Stimulated activated CD4-positive, alpha-beta T cell treated with anti-CD3 and anti-CD28 coated beads, Interleukin-15, amount 100 ng/mL, for 1 hour (primary cell): ENCODE data around the gene CUZD1.

Experiments
- DNase-seq, 2 donors: peaks; one replicate each; pipeline ENCODE4 v3.0.0-alpha.2; 2020; ENCODE audit warnings: low read depth in 1 of 2, low spot score in 1 of 2

The CUZD1 gene

DNA sequence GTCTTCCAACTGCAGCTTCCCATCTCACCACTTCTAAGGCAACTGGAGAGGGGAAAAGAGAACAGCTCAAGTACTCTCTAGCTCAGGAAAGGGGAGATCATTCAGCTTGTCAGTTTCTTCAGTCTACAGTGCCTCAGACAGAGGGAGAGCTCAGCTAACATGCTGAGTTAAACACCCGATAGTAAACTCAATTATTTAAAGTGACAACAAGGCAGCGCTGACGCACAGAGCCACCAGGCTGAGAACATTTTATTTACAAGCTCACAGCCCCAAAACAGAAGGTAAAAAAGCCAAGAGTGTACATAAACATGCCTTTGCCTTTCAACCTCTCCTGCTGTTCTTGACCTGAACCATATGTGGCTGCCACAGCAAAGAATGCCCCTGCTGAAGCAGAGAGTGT is 10.1 kb upstream of the CUZD1 start:
- no peak for DNase-seq

DNA sequence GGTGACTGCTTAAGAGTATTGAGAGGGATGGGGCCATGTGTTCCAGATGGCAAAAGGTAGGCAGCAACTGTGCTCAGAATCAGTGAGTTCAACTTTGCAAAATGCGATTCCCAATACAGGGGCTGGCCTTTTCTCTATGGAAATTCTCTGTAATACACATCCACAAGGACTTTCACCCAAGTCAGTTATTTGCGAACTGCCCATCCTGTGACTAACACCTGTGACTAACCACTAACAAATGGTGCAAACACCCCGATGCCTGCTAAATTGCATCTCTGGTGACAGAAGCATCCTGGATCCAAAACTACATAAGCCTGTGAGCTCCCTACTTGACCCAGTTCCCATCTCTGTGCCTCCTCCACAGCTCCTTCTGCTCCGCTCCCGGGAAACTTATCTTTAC is 9.0 kb upstream of the CUZD1 start:
- DNase-seq = no peak

DNA sequence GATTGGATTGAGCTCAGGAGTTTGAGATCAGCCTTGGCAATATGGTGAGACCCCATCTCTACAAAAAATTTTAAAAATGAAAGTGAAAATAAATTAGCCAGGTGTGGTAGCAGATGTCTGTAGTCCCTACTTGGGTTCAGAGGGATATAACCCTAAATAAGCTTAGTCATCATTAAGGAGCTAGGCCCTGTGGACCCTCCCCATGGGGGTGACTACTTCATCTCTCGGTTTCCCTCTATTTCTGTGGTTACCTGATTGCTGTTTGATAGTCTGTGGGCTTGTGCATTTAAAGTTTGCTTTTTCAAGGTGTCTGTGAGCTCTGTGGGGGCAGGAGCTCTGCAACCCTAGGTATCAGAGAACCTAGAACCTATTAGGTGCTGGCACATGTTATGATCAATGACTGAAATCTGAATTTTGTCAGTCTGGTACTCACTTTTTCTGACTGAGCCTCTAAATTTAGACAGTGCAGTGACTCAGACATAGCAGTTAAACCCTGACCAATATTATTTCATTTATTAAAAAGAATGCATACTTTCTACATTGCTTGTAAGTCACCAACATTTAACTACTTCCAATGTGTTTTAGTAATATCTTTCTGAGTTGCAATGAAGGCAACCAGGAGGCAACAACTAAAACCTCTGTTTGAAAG is 8.1 kb upstream of the CUZD1 start:
- DNase-seq = no peak

DNA sequence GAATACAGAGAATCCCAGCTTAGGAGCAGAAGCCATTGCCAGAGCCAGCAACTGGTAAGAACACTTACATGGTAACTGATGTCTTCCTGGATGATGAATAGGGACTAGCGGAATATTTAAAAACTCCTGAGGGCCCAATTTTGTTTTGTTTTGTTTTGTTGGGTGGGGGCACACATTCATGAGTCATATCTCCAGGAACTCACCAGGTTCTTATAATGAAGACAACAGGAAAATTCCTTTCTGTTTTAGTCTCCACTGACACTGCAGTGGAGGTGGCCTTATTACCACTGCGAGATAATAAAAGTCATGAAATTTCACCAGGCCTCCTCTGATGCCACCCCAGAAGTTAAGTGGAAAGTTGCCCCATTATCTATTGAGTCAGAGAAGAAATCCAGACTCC is 6.6 kb upstream of the CUZD1 start:
- no peak for DNase-seq

GRCh38 chr10:122850705-122851640 is 5.3 kb upstream of the CUZD1 start:
- DNase-seq = no peak

- DNase-seq = no peak
Observed at GRCh38 chr10:122849900-122850605, 4.4 kb upstream of the CUZD1 start.

GRCh38 chr10:122849090-122849489 is 3.4 kb upstream of the CUZD1 start:
- DNase-seq = no peak

- no peak for DNase-seq
Observed at GRCh38 chr10:122847782-122848604, 2.3 kb upstream of the CUZD1 start.

- no peak for DNase-seq
Observed at GRCh38 chr10:122844146-122844545, 1.5 kb downstream of the CUZD1 start.

DNA sequence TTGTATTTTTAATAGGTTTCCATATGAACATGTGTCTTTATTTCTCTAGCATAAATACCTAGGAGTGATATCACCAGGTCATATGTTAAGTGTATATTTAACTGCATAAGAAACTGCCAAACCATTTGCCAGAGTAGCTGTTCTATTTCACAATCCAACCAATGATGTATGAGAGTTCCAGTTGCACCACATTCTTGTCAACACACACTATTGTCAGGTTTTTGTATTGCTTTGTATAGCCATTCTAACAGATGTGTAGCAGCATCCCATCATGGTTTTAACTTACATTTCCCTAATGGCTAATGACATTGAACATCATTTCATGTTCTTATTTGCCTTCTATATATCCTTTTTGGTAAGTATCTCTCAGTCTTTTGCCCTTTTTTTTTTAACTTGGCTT is 4.1 kb downstream of the CUZD1 start:
- DNase-seq = no peak

DNA sequence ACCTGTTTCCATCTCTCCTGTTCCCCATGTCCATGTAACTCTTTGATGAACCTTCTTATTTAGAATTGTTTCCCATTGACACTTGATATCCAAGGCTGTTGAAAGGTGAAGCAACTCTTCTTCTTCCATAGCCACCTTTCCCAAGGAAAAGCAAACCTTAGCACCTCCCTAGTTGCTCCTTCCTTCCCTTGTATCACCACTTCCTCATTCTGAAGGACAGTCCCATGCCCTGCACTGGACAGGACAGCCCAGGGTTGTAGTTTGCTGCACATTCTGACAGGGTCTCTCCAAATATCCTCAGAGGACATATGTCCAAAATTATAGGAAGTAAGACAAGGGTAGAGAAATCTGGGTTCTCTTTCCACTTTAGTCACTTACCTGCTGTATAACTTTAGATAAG is 6.2 kb downstream of the CUZD1 start:
- no peak for DNase-seq

GRCh38 chr10:122838880-122839279 is 6.8 kb downstream of the CUZD1 start:
- DNase-seq = no peak

DNA sequence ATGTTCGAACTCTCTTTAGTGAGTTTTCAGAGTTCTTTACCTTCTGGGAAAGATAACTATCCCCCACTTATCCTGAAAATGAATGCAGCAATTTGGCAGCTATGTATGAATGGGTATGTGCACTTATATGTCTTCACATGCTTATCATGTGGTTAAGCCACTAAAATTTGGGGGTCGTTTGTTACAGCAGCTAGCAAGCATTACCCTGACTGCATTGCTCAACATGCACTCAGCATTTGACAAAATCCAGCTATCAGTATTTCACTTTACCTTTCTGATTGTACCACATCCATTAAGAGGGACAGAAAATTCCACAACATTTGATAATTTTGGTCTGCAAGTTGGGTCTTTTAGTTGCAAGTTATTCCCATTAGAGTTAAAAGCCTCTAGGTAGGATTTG is 9.7 kb downstream of the CUZD1 start:
- DNase-seq = no peak

- no peak for DNase-seq
Observed at GRCh38 chr10:122830965-122831353, 14.7 kb downstream of the CUZD1 start.

DNA sequence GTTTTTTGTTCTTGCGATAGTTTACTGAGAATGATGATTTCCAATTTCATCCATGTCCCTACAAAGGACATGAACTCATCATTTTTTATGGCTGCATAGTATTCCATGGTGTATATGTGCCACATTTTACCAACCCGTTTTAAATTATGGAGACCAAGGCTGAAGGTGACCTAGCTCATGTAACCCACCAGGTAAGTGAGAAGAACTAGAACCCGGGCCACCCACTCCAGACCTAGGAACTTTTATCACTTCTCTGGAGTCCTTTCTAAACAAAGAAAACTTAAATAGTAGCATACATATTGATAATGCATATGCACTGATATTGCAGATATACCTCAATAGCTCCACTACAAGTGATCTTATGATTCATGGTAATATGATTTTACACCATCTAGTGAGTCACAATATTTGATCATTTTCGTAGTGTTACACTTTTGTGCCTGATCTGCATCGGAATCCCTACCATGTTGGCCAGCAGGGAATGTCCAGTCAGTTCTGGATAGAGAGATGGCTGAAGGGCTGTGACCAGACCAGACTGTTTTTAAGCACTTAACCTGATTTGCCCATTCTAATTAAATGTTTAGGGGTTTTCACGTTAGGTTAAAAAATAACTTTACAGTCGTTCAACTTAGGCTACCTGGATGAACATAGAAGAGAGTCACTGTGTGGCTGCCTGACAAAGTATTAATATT is 15.2 kb downstream of the CUZD1 start:
- no peak for DNase-seq

- no peak for DNase-seq
Observed at GRCh38 chr10:122829454-122829853, 16.2 kb downstream of the CUZD1 start.

DNA sequence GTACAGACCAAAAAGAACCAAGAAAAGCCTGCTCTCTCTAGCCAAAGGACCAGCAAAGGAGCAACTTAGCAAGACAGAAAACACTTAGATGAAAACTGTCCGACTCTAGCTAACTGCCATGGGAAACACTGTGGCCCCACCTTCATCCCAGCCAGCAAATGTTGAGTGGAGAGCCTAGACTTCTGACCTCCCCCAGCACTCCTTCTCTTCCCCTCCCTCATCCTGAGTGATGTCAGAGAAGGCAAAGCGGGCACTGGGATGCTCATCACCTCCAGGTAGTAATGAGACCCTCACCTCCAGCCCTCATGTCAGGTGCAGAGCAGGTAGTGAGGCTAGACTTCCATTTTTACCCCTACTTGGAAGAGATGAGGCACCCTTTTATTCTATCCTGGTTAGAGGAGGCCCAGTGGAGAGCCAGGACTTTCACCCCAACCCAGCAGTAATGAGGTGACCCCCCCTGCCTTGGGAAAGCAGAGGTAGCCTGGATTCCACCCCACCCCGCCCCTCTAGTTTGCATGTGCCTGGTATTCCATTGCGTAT is 16.9 kb downstream of the CUZD1 start:
- no peak for DNase-seq

DNA sequence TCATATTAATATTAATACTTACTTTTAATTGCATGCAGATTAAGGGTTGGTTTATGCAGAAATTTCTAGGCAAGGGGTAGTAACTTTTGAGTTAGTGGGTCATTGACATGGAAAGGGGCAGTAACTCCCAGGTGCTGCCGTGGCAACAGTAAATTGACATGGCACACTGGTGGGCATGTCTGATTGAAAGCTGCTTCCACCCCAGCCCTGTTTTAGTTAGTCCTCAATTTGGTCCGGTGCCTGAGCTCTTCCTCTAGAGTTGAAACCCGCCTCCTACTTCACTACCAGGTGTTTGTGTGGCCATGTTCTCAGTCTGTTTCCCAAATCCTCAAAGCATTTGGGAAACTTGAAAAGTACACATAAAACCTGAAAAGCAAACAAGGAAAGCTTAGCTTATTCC is 18.4 kb downstream of the CUZD1 start:
- no peak for DNase-seq

DNA sequence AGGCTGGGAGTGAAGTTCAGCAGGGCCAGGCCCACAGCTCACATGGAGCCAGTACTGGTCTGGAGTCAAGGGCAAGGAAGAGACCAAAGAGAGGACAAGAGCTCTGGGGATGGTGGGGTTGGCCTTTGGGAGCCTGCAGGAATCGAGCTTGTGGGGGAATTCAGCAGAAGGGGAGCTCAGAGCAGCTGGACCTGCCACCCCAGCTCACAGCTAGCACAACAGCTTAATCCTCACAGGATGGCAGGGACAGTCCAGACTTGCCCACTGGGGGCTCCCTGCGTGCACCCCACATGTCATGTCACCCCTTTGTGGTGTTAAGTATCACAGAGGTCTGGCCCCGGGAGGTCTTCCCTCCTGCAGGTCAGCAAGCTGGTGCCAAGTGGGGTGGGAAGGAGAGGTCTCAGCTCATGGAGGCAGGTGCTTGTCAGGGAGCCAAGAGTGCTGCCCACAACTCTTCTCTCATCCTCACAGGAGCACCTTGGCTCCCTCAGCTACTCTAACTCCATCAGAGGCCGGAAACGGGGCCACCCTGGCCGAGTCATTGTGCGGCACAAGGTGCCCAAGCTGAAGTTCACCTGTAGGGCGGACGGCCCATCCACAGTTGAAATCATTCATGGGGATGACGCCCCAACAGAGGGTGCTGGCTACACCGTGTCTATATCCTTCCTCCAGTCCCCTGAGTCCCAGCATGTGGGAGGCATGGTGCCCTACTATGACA is 22.5 kb downstream of the CUZD1 start:
- DNase-seq = no peak

DNA sequence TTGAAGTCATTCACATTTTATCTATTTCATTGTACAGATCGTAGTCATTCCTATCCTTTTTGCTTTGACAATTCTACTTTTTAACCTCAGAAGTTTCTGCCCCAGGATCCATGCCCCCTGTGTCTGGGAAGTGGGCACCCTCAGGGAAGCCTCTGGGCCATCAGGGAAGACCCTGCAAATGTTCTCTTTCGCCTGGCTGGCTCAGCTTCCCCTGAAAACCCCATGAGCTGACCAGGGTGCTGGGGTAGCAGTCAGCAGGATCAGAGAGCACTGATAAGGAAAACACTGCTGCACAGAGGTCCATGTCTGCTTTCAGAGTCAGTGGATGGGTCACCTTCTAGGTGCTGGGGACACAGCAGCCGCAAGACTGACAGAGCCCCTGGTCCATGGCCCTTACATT is 23.8 kb downstream of the CUZD1 start:
- no peak for DNase-seq
